ENCODE results near the gene KANSL3. TPM values are rescaled to one million over a fixed set of nuclear protein-coding genes. Genes with fewer than 3 reads are reported as not detected.

The KANSL3 gene
- total and polyA plus RNA-seq, 9 of the 15 experiments (the other 6 are each of a cell fraction or from before 2014, with no cell fraction given): 11.3 to 43.7 (median 27.9) TPM

DNA sequence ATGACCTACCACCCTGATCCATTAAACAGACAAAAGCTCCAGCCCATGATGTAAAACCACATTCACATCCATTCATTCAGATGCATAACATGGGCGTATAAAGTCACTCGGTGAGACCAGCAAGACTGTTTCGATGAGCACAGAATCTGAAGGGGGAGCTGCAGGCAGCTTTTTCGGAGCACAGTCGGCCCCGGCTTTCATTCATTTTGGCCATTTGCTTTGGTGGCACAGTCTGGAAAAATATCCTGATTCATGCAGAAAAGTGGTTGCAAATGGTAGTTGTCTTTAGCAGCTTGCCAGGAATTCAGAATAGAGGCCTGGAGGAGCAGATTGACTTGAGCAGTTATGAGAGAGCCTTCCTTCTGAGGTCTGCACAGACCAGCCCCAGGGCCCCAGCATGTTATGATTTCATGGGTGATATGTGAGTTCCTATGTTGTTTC is 90.4 kb downstream of the KANSL3 start (continued):
- TF ChIP-seq MEF2A (IDR thresholded peaks at IDR 0.05; ENCODE audit: control insufficient read depth, low read depth, low read length) (no peak), ZNF695 (CRISPR knock-in tag; IDR thresholded peaks at IDR 0.05) (no peak), CBFA2T2 (conservative IDR thresholded peaks at IDR 0.05) (no peak), DPF2 (IDR thresholded peaks at IDR 0.05) (no peak), KDM4B (IDR thresholded peaks at IDR 0.05; ENCODE audit: borderline replicate concordance in 2 of 2, low read depth in 1 of 2) (no peak)

- Histone ChIP-seq H3K27ac (ENCODE audit: extremely low read depth, low read depth, low read length) (no peak overlapping the region), H3K4me2 (ENCODE audit: insufficient read depth, low read length) (no peak overlapping the region), H3K4me3 (no peak overlapping the region), H2AFZ (ENCODE audit: low read depth, low read length) (no peak overlapping the region), H3K4me1 (replicated peaks in 1 of 2; ENCODE audit: control insufficient read depth in 2 of 2, insufficient read depth in 2 of 2, low read length in 2 of 2) (peaks cover 0 to 16% of the 10 kb centered on the region in 2 experiments; a peak in 2 of 5 replicates), H3K36me3 (ENCODE audit: control insufficient read depth, insufficient read depth, low read length) (peaks cover 4% of the 10 kb centered on the region; the same call in 1 of the 3 replicates), H3K79me2 (ENCODE audit: control insufficient read depth, insufficient read depth, low read length) (no peaks in the 10 kb centered on the region), H3K9me3 (replicated peaks; ENCODE audit: control insufficient read depth, insufficient read depth, low read depth, low read length) (no peaks in the 10 kb centered on the region), H3K9ac (ENCODE audit: insufficient read depth in 1 of 2, low read depth in 2 of 2, low read length in 2 of 2) (no peak overlapping the region), H3K27me3 (ENCODE audit: control insufficient read depth in 2 of 2, insufficient read depth in 2 of 2, low read length in 2 of 2) (no peaks in the 10 kb centered on the region), H4K20me1 (replicated peaks; ENCODE audit: control insufficient read depth, insufficient read depth, low read length) (no peaks in the 10 kb centered on the region), H3K9me1 (ENCODE audit: control insufficient read depth, insufficient read depth, low read length) (no peaks in the 10 kb centered on the region)
- DNase-seq (ENCODE audit: extremely low read depth in 1 of 4, low spot score in 3 of 4): no peak
- in situ Hi-C loops (cut with MboI): no loop called here
- ChIA-PET POLR2A (interaction anchor here (1.1 kb wide), 1 partner anchor 14 kb away, joined by 5 read pairs; no protein-coding TSS in a partner anchor), CTCF (ENCODE audit: low intra/inter-chr PET ratio) (no interaction called here)
- WGBS (ENCODE audit: insufficient coverage, low coverage, missing lambda C conversion rate): 80% methylated on average over 3 of the region's 7 CpGs
- TF ChIP-seq SMAD1 (IDR thresholded peaks at IDR 0.05; ENCODE audit: low read depth, low read length, partially characterized antibody) (no peak), PHF20 (IDR thresholded peaks at IDR 0.05; ENCODE audit: partially characterized antibody) (no peak), HDAC6 (IDR thresholded peaks at IDR 0.05; ENCODE audit: low read depth, low read length) (no peak), EGR1 (conservative IDR thresholded peaks at IDR 0.05) (no peak), ZKSCAN1 (IDR thresholded peaks at IDR 0.05; ENCODE audit: low read depth, low read length) (no peak), YBX1 (IDR thresholded peaks at IDR 0.05) (no peak), MYC (IDR thresholded peaks at IDR 0.05; ENCODE audit: low read depth, low read length) (no peak), MYC (CRISPR knock-in tag; IDR thresholded peaks at IDR 0.05; ENCODE audit: borderline replicate concordance, low read depth) (no peak), HNRNPH1 (optimal IDR thresholded peaks at IDR 0.05; ENCODE audit: low read depth, low read length) (no peak)
- TF ChIP-seq, protein P1, sequence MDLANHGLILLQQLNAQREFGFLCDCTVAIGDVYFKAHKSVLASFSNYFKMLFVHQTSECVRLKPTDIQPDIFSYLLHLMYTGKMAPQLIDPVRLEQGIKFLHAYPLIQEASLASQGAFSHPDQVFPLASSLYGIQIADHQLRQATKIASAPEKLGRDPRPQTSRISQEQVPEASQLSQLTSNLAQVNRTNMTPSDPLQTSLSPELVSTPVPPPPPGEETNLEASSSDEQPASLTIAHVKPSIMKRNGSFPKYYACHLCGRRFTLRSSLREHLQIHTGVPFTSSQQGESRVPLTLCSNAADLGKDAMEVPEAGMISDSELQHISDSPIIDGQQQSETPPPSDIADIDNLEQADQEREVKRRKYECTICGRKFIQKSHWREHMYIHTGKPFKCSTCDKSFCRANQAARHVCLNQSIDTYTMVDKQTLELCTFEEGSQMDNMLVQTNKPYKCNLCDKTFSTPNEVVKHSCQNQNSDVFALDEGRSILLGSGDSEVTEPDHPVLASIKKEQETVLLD (IDR thresholded peaks at IDR 0.05): no peak
- intact Hi-C loops (cut with micrococcal nuclease): no loop called here
- no peak for FAIRE-seq
- BruUV-seq (replicated peaks): no TSS peak
- no peak for ATAC-seq
Measured at GRCh38 chr2:96547203-96547641, 90.9 kb downstream of the KANSL3 start.

Measured in K562 (cell line).